GM12801 (cell line): Measurements from ENCODE around the gene NRDC.

Experiments
- CTCF ChIP-seq: IDR thresholded peaks from one replicate; pipeline ENCODE4 v1.5.1; 2011; ENCODE audit warnings: control low read depth; ENCODE audit not compliant: insufficient read length; ENCODE audit errors: extremely low read depth

The NRDC gene

GRCh38 chr1:51839094-51839493 is 39.4 kb downstream of the NRDC start:
- TF ChIP-seq CTCF: no peak

DNA sequence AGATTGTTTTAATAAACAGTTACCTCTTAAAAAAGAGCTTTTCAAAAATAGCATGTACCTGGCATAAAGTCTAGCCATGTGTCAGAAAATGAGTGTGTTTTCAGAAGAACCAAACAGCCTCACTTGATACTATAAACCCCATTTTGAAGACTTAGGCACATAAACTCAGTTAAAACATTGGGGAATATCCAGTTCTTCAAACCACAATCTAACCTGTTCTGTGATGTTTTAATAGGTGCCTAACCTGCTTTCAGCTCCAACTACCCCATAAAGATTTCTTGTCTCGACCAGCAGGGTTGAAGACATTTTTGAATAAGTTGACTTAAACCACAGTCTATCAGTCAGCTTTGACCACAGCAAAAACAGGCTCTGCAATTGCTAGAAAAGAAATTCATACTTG is 41.3 kb downstream of the NRDC start:
- TF ChIP-seq CTCF: no peak

DNA sequence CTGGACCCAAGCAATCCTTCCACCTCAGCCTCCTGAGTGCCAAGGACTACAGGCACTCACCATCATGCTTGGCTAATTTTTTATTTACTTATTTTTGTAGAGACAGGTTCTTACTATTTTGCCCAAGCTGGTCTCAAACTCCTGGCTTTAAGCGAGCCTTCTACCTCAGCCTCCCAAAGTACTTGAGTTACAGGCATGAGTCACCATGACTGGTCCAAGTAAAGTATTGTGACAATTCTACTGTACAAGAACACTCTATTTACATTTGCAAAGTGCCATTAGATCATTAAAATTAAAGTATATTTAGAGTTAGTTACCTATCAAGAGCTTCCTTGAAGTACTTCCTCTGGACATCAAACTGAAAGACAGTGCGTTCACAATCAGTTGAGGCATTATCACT is 44.8 kb downstream of the NRDC start:
- TF ChIP-seq CTCF: no peak

GRCh38 chr1:51829058-51829457 is 49.5 kb downstream of the NRDC start:
- no peak for TF ChIP-seq CTCF

DNA sequence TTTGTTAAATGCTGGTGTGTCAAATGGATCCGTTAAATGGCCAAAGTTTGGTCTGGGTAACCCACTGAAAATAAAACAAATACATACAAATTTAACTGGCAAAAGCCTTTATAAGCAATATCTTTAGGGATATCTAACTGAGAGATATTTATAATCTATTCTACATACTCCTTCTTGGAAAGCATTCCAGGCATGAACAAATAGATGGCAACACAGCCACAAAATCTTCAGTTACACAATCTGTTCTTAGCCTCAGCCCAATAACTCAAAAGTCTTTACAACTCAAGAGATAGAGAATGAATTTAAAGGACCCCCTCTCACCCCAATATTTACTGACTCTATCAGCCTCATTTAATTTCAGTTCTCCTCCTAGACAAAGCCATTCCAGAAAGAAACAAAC is 58.7 kb downstream of the NRDC start:
- no peak for TF ChIP-seq CTCF

GRCh38 chr1:51818487-51818886 is 60.0 kb downstream of the NRDC start:
- TF ChIP-seq CTCF: no peak

- no peak for TF ChIP-seq CTCF
Measured at GRCh38 chr1:51814513-51814912, 64.0 kb downstream of the NRDC start.

GRCh38 chr1:51799372-51799771 is 79.2 kb downstream of the NRDC start:
- no peak for TF ChIP-seq CTCF
